Measurements from ENCODE around the gene ERC2. TPM values are rescaled to one million over a fixed set of nuclear protein-coding genes. Genes with fewer than 3 reads are reported as not detected.

Gene ERC2
- total and polyA plus RNA-seq, 2 of the 13 experiments (the other 11 are each of a cell fraction or from before 2014, with no cell fraction given) = 0.16 to 0.22 TPM

DNA sequence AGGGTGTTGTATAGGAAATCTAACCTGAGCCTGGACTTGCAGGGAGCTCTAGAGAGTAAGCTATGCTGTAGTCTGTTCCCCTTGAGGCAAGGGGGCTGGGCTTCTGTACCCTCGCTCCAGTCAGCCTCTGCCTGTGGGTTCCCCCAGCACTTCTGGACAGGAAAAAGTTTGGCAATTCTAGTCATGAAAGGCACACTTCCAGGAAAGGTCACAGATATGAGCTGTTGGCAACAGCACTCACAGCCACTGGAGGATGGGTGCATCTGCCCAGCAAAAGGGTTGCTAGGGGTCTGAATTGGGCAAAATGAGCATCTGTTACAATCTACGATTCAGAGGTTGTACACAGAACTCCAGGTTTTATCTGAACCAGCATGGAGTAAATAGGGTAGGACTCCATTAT is 281.2 kb downstream of the ERC2 start:
- no TSS peak for BruUV-seq (replicated peaks)
- intact Hi-C loops (cut with micrococcal nuclease; ENCODE audit: unreplicated experiment) = no loop called here
- Histone ChIP-seq H3K36me3 (replicated peaks in 1 of 2; ENCODE audit: control insufficient read depth in 1 of 2, insufficient read depth in 2 of 2, low read length in 2 of 2) (no peaks in the 10 kb centered on the region), H3K27ac (ENCODE audit: extremely low read length, insufficient read depth, low read length) (no peak overlapping the region), H3K4me3 (replicated peaks in 1 of 3; ENCODE audit: insufficient read depth in 1 of 3, low read depth in 2 of 3, low read length in 3 of 3) (no peak overlapping the region), H3K4me1 (ENCODE audit: insufficient read depth, low read length) (no peaks in the 10 kb centered on the region), H3K27me3 (ENCODE audit: control insufficient read depth in 1 of 2, insufficient read depth in 2 of 2, low read length in 2 of 2) (no peaks in the 10 kb centered on the region), H2AFZ (ENCODE audit: low read length) (no peak overlapping the region), H3K9me3 (ENCODE audit: low read length) (no peaks in the 10 kb centered on the region), H3K79me2 (ENCODE audit: insufficient read depth, low read length) (no peaks in the 10 kb centered on the region), H4K20me1 (ENCODE audit: insufficient read depth, low read length) (no peaks in the 10 kb centered on the region), H3K4me2 (ENCODE audit: low read depth, low read length) (no peak overlapping the region), H3K9ac (ENCODE audit: insufficient read depth, low read depth, low read length) (no peak overlapping the region)
- 0% methylated on average over 1 of the region's 2 CpGs for whole genome bisulfite sequencing (ENCODE audit: low lambda C conversion rate)
- TF ChIP-seq DNMT3B (CRISPR knock-in tag; conservative IDR thresholded peaks at IDR 0.05) (no peak), FUBP1 (CRISPR knock-in tag; IDR thresholded peaks at IDR 0.05; ENCODE audit: borderline replicate concordance) (no peak), CC2D1A (CRISPR knock-in tag; IDR thresholded peaks at IDR 0.05) (no peak), ZNF383 (CRISPR knock-in tag; IDR thresholded peaks at IDR 0.05; ENCODE audit: borderline replicate concordance) (no peak), CREB1 (IDR thresholded peaks at IDR 0.05) (no peak), CREB1 (CRISPR knock-in tag; IDR thresholded peaks at IDR 0.05) (no peak), NFATC3 (CRISPR knock-in tag; IDR thresholded peaks at IDR 0.05) (no peak)
- TF ChIP-seq, protein P1, sequence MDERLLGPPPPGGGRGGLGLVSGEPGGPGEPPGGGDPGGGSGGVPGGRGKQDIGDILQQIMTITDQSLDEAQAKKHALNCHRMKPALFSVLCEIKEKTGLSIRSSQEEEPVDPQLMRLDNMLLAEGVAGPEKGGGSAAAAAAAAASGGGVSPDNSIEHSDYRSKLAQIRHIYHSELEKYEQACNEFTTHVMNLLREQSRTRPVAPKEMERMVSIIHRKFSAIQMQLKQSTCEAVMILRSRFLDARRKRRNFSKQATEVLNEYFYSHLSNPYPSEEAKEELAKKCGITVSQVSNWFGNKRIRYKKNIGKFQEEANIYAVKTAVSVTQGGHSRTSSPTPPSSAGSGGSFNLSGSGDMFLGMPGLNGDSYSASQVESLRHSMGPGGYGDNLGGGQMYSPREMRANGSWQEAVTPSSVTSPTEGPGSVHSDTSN (CRISPR knock-in tag; IDR thresholded peaks at IDR 0.05) = no peak
- TF ChIP-seq, protein P2, sequence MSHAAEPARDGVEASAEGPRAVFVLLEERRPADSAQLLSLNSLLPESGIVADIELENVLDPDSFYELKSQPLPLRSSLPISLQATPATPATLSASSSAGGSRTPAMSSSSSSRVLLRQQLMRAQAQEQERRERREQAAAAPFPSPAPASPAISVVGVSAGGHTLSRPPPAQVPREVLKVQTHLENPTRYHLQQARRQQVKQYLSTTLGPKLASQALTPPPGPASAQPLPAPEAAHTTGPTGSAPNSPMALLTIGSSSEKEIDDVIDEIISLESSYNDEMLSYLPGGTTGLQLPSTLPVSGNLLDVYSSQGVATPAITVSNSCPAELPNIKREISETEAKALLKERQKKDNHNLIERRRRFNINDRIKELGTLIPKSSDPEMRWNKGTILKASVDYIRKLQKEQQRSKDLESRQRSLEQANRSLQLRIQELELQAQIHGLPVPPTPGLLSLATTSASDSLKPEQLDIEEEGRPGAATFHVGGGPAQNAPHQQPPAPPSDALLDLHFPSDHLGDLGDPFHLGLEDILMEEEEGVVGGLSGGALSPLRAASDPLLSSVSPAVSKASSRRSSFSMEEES (CRISPR knock-in tag; IDR thresholded peaks at IDR 0.05) = no peak
- ChIA-PET POLR2A (no interaction called here), CTCF (ENCODE audit: low intra/inter-chr PET ratio, low total read pairs) (no interaction called here)
- DNase-seq (ENCODE audit: low spot score) (no peak), FAIRE-seq (no peak), ATAC-seq (no peak)
- in situ Hi-C loops (cut with HindIII; ENCODE audit: extremely low pct_ligation_motif_present, low pct_unique_long_range_greater_than_20kb) = no loop called here
